SU-DHL-6 (cell line): ENCODE measurements around the gene MEOX2.

ENCODE experiments used
- CTCF ChIP-seq: fragments of 200-600 bp; sonication (generic); IDR thresholded peaks from one replicate; pipeline ENCODE4 v1.5.1; 2017; ENCODE audit warnings: antibody characterized with exemption, mild to moderate bottlenecking, low read length, moderate library complexity; ENCODE audit not compliant: insufficient read depth, poor library complexity, severe bottlenecking
- EZH2phosphoT487 ChIP-seq: fragments of 200-600 bp; sonication (generic), shearing (Covaris generic); conservative IDR thresholded peaks from 2 replicates; pipeline ENCODE4 v1.6.1; 2018; ENCODE audit warnings: mild to moderate bottlenecking, antibody characterized with exemption, low read length, moderate library complexity, mixed read lengths

GRCh38 chr7:15604166-15604565 is 82.3 kb downstream of the MEOX2 start:
- TF ChIP-seq CTCF (no peak), EZH2phosphoT487 (no peak)
